Peyer's patch (tissue), 4 donors: ENCODE results near the gene NT5C1A.

Source experiments
- CTCF ChIP-seq, 6 experiments: fragments of 450-650 bp in 4 of 6; fragments of 200-600 bp in 2 of 6; sonication (generic) in 1 of 6; IDR thresholded peaks; one replicate each; pipeline ENCODE4 v1.5.1; 2017 to 2019; ENCODE audit warnings: antibody characterized with exemption in 6 of 6, mild to moderate bottlenecking in 3 of 6, moderate library complexity in 1 of 6
- POLR2A ChIP-seq, 2 donors: fragments of 450-650 bp; IDR thresholded peaks; one replicate each; pipeline ENCODE4 v1.5.1; 2017; ENCODE audit warnings: antibody characterized with exemption in 2 of 2, mild to moderate bottlenecking in 2 of 2, moderate library complexity in 2 of 2

GRCh38 chr1:39635205-39635870 lies 36.6 kb downstream of the NT5C1A start:
- TF ChIP-seq POLR2A (IDR thresholded peaks at IDR 0.05) (no peak), CTCF (IDR thresholded peaks at IDR 0.05) (no peak)
